HEK293 (cell line): ENCODE measurements around the gene SRBD1.

ENCODE experiments used
- CTCF ChIA-PET: fragments of 350-600 bp; formaldehyde crosslinking; extraction: SDS; loops from one replicate; lab custom pipeline; 2021; ENCODE audit warnings: antibody characterized with exemption; lab: Yijun Ruan, JAX
- POLR2A ChIA-PET: fragments of 300-600 bp; formaldehyde crosslinking; extraction: SDS; loops from one replicate; lab custom pipeline; 2020; ENCODE audit warnings: antibody characterized with exemption, inconsistent platforms; lab: Yijun Ruan, JAX
- H3K27ac ChIP-seq: fragments of 200-500 bp; sonication (Bioruptor generic); 2 replicates; pipeline ENCODE4 v1.5.1; 2014; ENCODE audit warnings: low read depth, low read length, control low read depth, inconsistent platforms; ENCODE audit errors: extremely low read depth
- H3K36me3 ChIP-seq, 2 experiments: fragments of 200-500 bp in 1 of 2; sonication (Bioruptor generic) in 1 of 2; 1 replicate in 1 of 2; 2 replicates in 1 of 2; pipeline ENCODE4 v1.5.1; 2014 to 2017; ENCODE audit warnings: inconsistent platforms in 2 of 2, low read length in 2 of 2; ENCODE audit not compliant: control insufficient read depth in 2 of 2, insufficient read depth in 1 of 2
- H3K4me1 ChIP-seq: fragments of 200-500 bp; sonication (Bioruptor generic); 2 replicates; pipeline ENCODE4 v1.5.1; 2014; ENCODE audit warnings: mild to moderate bottlenecking, low read length, inconsistent platforms; ENCODE audit not compliant: control insufficient read depth, insufficient read depth
- H3K4me3 ChIP-seq: 2 replicates; pipeline ENCODE4 v1.5.1; 2011; ENCODE audit warnings: low read depth, mild to moderate bottlenecking, control low read depth, low read length, moderate library complexity
- H3K9me3 ChIP-seq: fragments of 200-500 bp; sonication (Bioruptor generic); 2 replicates; pipeline ENCODE4 v1.5.1; 2014; ENCODE audit warnings: low read depth, low read length, inconsistent platforms; ENCODE audit not compliant: control insufficient read depth, insufficient read depth
- AEBP2 ChIP-seq: fragments of 450-650 bp; formaldehyde crosslinking; IDR thresholded peaks from 2 replicates; pipeline ENCODE4 v1.5.1; 2016; ENCODE audit warnings: missing biosample characterization, missing genetic modification characterization, borderline replicate concordance
- GLIS2 ChIP-seq: fragments of 450-650 bp; formaldehyde crosslinking; IDR thresholded peaks from 2 replicates; pipeline ENCODE4 v1.5.1; 2016; ENCODE audit warnings: missing biosample characterization, missing genetic modification characterization
- PBX3 ChIP-seq: sonication (generic); formaldehyde crosslinking; IDR thresholded peaks from 2 replicates; pipeline ENCODE4 v1.8.1; 2022; ENCODE audit warnings: mild to moderate bottlenecking, moderate library complexity, missing genetic modification reagents
- PRDM1 ChIP-seq: fragments of 450-650 bp; formaldehyde crosslinking; IDR thresholded peaks from 2 replicates; pipeline ENCODE4; 2016; ENCODE audit warnings: missing biosample characterization, missing genetic modification characterization
- RBAK ChIP-seq: fragments of 450-650 bp; formaldehyde crosslinking; IDR thresholded peaks from 2 replicates; pipeline ENCODE4 v1.5.1; 2016; ENCODE audit warnings: missing biosample characterization, missing genetic modification characterization
- REST ChIP-seq: fragments of 450-650 bp; formaldehyde crosslinking; IDR thresholded peaks from 2 replicates; pipeline ENCODE4 v1.5.1; 2016; ENCODE audit warnings: missing biosample characterization, missing genetic modification characterization
- SCRT1 ChIP-seq: fragments of 450-650 bp; formaldehyde crosslinking; IDR thresholded peaks from 2 replicates; pipeline ENCODE4 v1.5.1; 2016; ENCODE audit warnings: missing biosample characterization, missing genetic modification characterization, borderline replicate concordance
- SCRT2 ChIP-seq: fragments of 450-650 bp; formaldehyde crosslinking; IDR thresholded peaks from 2 replicates; pipeline ENCODE4 v1.5.1; 2016; ENCODE audit warnings: missing biosample characterization, missing genetic modification characterization
- YY1 ChIP-seq: fragments of 450-650 bp; formaldehyde crosslinking; IDR thresholded peaks from 2 replicates; pipeline ENCODE4 v1.5.1; 2018; ENCODE audit warnings: missing biosample characterization, missing genetic modification characterization
- ZBTB17 ChIP-seq: fragments of 450-650 bp; formaldehyde crosslinking; IDR thresholded peaks from 2 replicates; pipeline ENCODE4 v1.5.1; 2016; ENCODE audit warnings: missing biosample characterization, missing genetic modification characterization
- ZBTB48 ChIP-seq: fragments of 450-650 bp; formaldehyde crosslinking; IDR thresholded peaks from 2 replicates; pipeline ENCODE4 v1.5.1; 2016; ENCODE audit warnings: missing biosample characterization, missing genetic modification characterization
- ZEB2 ChIP-seq: fragments of 450-650 bp; formaldehyde crosslinking; IDR thresholded peaks from 2 replicates; pipeline ENCODE4 v1.5.1; 2016; ENCODE audit warnings: missing biosample characterization, missing genetic modification characterization
- ZFP41 ChIP-seq: fragments of 450-650 bp; formaldehyde crosslinking; IDR thresholded peaks from 2 replicates; pipeline ENCODE4 v1.5.1; 2016; ENCODE audit warnings: missing biosample characterization, missing genetic modification characterization, borderline replicate concordance
- ZNF114 ChIP-seq: fragments of 450-650 bp; formaldehyde crosslinking; IDR thresholded peaks from 2 replicates; pipeline ENCODE4 v1.5.0; 2017; ENCODE audit warnings: missing biosample characterization, missing genetic modification characterization
- ZNF239 ChIP-seq: fragments of 450-650 bp; formaldehyde crosslinking; IDR thresholded peaks from 2 replicates; pipeline ENCODE4 v1.5.1; 2016; ENCODE audit warnings: missing biosample characterization, missing genetic modification characterization
- ZNF423 ChIP-seq: fragments of 450-650 bp; formaldehyde crosslinking; IDR thresholded peaks from 2 replicates; pipeline ENCODE4 v1.5.1; 2016; ENCODE audit warnings: missing biosample characterization, missing genetic modification characterization
- ZNF513 ChIP-seq: fragments of 450-650 bp; IDR thresholded peaks from 2 replicates; pipeline ENCODE4 v1.5.1; 2018; ENCODE audit warnings: missing biosample characterization, missing genetic modification characterization
- ZNF514 ChIP-seq: fragments of 450-650 bp; formaldehyde crosslinking; IDR thresholded peaks from 2 replicates; pipeline ENCODE4 v1.5.1; 2016; ENCODE audit warnings: missing biosample characterization, missing genetic modification characterization
- ZNF561 ChIP-seq: fragments of 450-650 bp; IDR thresholded peaks from 2 replicates; pipeline ENCODE4 v1.5.1; 2018; ENCODE audit warnings: missing biosample characterization, missing genetic modification characterization, borderline replicate concordance
- ZNF585B ChIP-seq: fragments of 450-650 bp; formaldehyde crosslinking; IDR thresholded peaks from 2 replicates; pipeline ENCODE4 v1.5.1; 2016; ENCODE audit warnings: missing biosample characterization, missing genetic modification characterization
- ZNF664 ChIP-seq: fragments of 450-650 bp; formaldehyde crosslinking; IDR thresholded peaks from 2 replicates; pipeline ENCODE4 v1.5.1; 2016; ENCODE audit warnings: missing biosample characterization, missing genetic modification characterization
- ZNF692 ChIP-seq: fragments of 450-650 bp; formaldehyde crosslinking; IDR thresholded peaks from 2 replicates; pipeline ENCODE4 v1.5.1; 2016; ENCODE audit warnings: missing biosample characterization, missing genetic modification characterization
- ZNF707 ChIP-seq: fragments of 450-650 bp; formaldehyde crosslinking; IDR thresholded peaks from 2 replicates; pipeline ENCODE4 v1.5.1; 2016; ENCODE audit warnings: missing biosample characterization, missing genetic modification characterization
- ZNF792 ChIP-seq: fragments of 450-650 bp; formaldehyde crosslinking; IDR thresholded peaks from 2 replicates; pipeline ENCODE4 v1.5.1; 2016; ENCODE audit warnings: missing biosample characterization, missing genetic modification characterization

Gene SRBD1

GRCh38 chr2:45611020-45611859 lies at the start of gene SRBD1 (continued):
- TF ChIP-seq REST (tag by site-specific recombination) (no peak), ZNF792 (tag by site-specific recombination) (no peak), ZBTB48 (no peak), PBX3 (no peak), ZNF114 (tag by site-specific recombination) (no peak), YY1 (tag by site-specific recombination) (no peak), SCRT1 (tag by site-specific recombination) (no peak), ZNF707 (tag by site-specific recombination) (no peak), ZNF239 (no peak), RBAK (tag by site-specific recombination) (no peak), GLIS2 (tag by site-specific recombination) (no peak), ZEB2 (tag by site-specific recombination) (peak; percentile 78; the same call in 1 of the 2 replicates), ZFP41 (tag by site-specific recombination) (no peak), ZNF514 (tag by site-specific recombination) (no peak), ZNF585B (no peak), PRDM1 (no peak), ZNF423 (no peak)

- ChIA-PET POLR2A (interaction anchor here (0.6 kb wide), 1 partner anchor 39 kb away, joined by 3 read pairs; no protein-coding TSS in a partner anchor), CTCF (interaction anchor here (0.9 kb wide), 1 partner anchor 28 kb away, joined by 3 read pairs; no protein-coding TSS in a partner anchor)
- Histone ChIP-seq H3K27ac (no peak overlapping the region), H3K36me3 (no peaks in the 10 kb centered on the region), H3K9me3 (no peaks in the 10 kb centered on the region), H3K4me3 (no peak overlapping the region), H3K4me1 (peaks cover 18% of the 10 kb centered on the region)
- TF ChIP-seq REST (tag by site-specific recombination) (no peak), ZNF561 (tag by site-specific recombination) (0 out of 2 replicates have a peak, but pooled peaks have one; percentile 23), ZBTB17 (tag by site-specific recombination) (peak; percentile 29; the same call in 1 of the 2 replicates), AEBP2 (tag by site-specific recombination) (no peak), ZNF692 (tag by site-specific recombination) (peak; percentile 34; the same call in 1 of the 2 replicates), ZNF664 (tag by site-specific recombination) (no peak), SCRT2 (tag by site-specific recombination) (peak; percentile 75), ZNF513 (tag by site-specific recombination) (0 out of 2 replicates have a peak, but pooled peaks have one; percentile 23)
These were observed 43.2 kb upstream of the SRBD1 start for GRCh38 chr2:45654250-45654649.
